ENCODE data around the gene GPN1.

DNA sequence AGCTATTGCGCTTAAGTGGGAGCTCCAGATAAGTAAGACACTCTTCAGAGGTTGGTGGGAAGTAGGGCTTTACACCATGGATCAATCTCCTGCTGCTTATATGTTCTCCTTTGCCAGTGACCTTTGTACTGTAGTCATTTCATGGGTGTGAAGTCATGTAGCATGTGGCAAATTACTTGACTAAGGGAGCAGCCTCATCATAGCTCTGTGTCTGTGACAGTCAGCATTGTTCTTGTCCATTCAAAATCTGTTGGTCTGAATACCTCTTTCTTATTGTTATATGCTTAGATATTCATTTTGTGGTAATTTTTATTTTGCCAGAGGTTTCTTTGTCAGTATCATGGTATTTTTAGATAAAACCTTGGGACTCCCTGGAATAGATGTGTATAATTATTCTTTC lies 53.0 kb downstream of the GPN1 start:
- TF ChIP-seq CTCF (IDR thresholded peaks at IDR 0.05 in 4 of 5, conservative IDR thresholded peaks at IDR 0.05 in 1 of 5) (no peak), POLR2A (IDR thresholded peaks at IDR 0.05) (no peak)

All from gastrocnemius medialis (tissue), 4 donors.